ENCODE data around the gene HMG20B. TPM values are rescaled to one million over a fixed set of nuclear protein-coding genes. Genes with fewer than 3 reads are reported as not detected.

The HMG20B gene
- total RNA-seq, 1 donor from 2014 or later: 28.7 TPM

DNA sequence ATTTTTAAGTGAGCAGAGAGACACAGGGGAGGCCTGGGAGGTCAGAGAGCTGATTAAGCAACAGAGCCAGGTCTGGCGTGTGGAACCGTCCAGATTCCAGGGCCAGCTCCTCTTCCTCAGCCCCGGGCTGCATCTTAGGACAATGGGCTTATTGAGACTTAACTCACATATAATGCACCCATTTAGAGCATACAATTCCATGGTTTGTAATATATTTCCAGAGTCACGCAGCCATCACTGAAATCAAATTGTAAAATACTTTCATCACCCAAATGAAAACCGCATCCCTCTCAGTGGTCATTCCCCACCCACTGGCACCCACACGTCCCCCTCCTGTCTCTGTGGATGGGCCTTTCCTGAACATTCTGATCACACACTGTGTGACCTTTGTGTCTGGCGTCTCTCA is 2.1 kb upstream of the HMG20B start:
- Histone ChIP-seq H3K36me3 (ENCODE audit: control insufficient read depth in 3 of 3, insufficient read depth in 3 of 3, low read length in 3 of 3) (no peaks in the 10 kb centered on the region), H3K27me3 (ENCODE audit: control insufficient read depth in 3 of 3, insufficient read depth in 3 of 3, low read length in 3 of 3) (no peaks in the 10 kb centered on the region), H3K9ac (ENCODE audit: low read depth in 1 of 3, low read length in 3 of 3) (no peak overlapping the region), H3K4me1 (ENCODE audit: control insufficient read depth in 3 of 3, insufficient read depth in 3 of 3, low read length in 3 of 3) (peaks cover 5 to 10% (median 7%) of the 10 kb centered on the region in 3 donors), H3K9me3 (ENCODE audit: control insufficient read depth in 3 of 3, low read length in 3 of 3) (no peaks in the 10 kb centered on the region), H3K4me3 (ENCODE audit: low read length in 3 of 3) (no peak overlapping the region), H3K27ac (ENCODE audit: low read depth, low read length) (no peak overlapping the region)

GRCh38 chr19:3572132-3572854 is 451 bp upstream of the HMG20B start:
- Histone ChIP-seq H3K9me3 (ENCODE audit: control insufficient read depth in 3 of 3, low read length in 3 of 3) (no peaks in the 10 kb centered on the region), H3K27me3 (ENCODE audit: control insufficient read depth in 3 of 3, insufficient read depth in 3 of 3, low read length in 3 of 3) (no peaks in the 10 kb centered on the region), H3K36me3 (ENCODE audit: control insufficient read depth in 3 of 3, insufficient read depth in 3 of 3, low read length in 3 of 3) (no peaks in the 10 kb centered on the region), H3K4me3 (ENCODE audit: low read length in 3 of 3) (peak overlapping the region; percentile 72 to 83 (median 82)), H3K9ac (ENCODE audit: low read depth in 1 of 3, low read length in 3 of 3) (peak overlapping the region; percentile 74 to 79 (median 76)), H3K4me1 (ENCODE audit: control insufficient read depth in 3 of 3, insufficient read depth in 3 of 3, low read length in 3 of 3) (peaks cover 15 to 19% (median 17%) of the 10 kb centered on the region in 3 donors), H3K27ac (ENCODE audit: low read depth, low read length) (no peak overlapping the region)

GRCh38 chr19:3573162-3573857 is 566 bp downstream of the HMG20B start:
- peak overlapping the region; percentile 12 for H3K27ac ChIP-seq (ENCODE audit: low read depth, low read length)

DNA sequence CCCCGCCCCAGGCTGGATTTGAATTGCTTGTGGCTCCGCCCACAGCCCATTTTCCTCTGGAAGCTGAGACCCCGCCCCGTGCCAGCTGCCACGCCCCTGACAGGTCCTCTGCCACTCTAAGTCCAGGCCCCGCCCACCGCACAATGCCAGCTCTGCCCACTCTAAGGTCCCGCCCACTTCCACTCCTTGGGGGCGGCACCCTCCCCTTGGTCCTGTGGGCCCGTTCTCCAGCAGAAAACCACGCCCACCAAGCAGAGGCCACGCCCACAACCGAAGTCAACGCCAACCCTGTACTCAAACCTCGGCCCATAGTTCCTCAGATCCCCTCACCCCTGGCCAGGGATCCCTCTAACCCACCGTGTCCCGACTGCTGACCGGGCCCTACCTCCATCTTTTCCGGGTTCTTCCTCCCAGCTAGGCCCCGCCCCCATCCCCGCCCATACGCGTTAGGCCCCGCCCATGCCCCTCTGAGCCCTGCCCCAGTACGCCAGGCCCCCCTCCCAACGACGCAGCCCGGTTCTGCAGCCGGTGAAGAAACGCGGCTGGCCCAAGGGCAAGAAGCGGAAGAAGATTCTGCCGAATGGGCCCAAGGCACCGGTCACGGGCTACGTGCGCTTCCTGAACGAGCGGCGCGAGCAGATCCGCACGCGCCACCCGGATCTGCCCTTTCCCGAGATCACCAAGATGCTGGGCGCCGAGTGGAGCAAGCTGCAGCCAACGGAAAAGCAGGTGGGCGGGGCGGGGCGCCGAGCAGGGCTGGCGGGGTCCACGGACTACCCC is 1.3 kb downstream of the HMG20B start:
- Histone ChIP-seq H3K27ac (ENCODE audit: low read depth, low read length) (no peak overlapping the region), H3K4me3 (ENCODE audit: low read length in 3 of 3) (peak overlapping the region; percentile 72 to 74 (median 74)), H3K9ac (ENCODE audit: low read depth in 1 of 3, low read length in 3 of 3) (no peak overlapping the region), H3K4me1 (ENCODE audit: control insufficient read depth in 3 of 3, insufficient read depth in 3 of 3, low read length in 3 of 3) (peaks cover 15 to 19% (median 17%) of the 10 kb centered on the region in 3 donors), H3K36me3 (ENCODE audit: control insufficient read depth in 3 of 3, insufficient read depth in 3 of 3, low read length in 3 of 3) (no peaks in the 10 kb centered on the region), H3K9me3 (ENCODE audit: control insufficient read depth in 3 of 3, low read length in 3 of 3) (no peaks in the 10 kb centered on the region), H3K27me3 (ENCODE audit: control insufficient read depth in 3 of 3, insufficient read depth in 3 of 3, low read length in 3 of 3) (no peaks in the 10 kb centered on the region)

More at GRCh38 chr19:3573162-3573857, 566 bp downstream of the HMG20B start:
- peaks cover 15 to 19% (median 17%) of the 10 kb centered on the region in 3 donors for H3K4me1 ChIP-seq (ENCODE audit: control insufficient read depth in 3 of 3, insufficient read depth in 3 of 3, low read length in 3 of 3)
- no peaks in the 10 kb centered on the region for H3K36me3 ChIP-seq (ENCODE audit: control insufficient read depth in 3 of 3, insufficient read depth in 3 of 3, low read length in 3 of 3)
- peak overlapping the region; percentile 72 to 74 (median 74) for H3K4me3 ChIP-seq (ENCODE audit: low read length in 3 of 3)
- peak overlapping the region; percentile 72 to 75 (median 72) for H3K9ac ChIP-seq (ENCODE audit: low read depth in 1 of 3, low read length in 3 of 3)
- H3K27me3 ChIP-seq (ENCODE audit: control insufficient read depth in 3 of 3, insufficient read depth in 3 of 3, low read length in 3 of 3): no peaks in the 10 kb centered on the region
- no peaks in the 10 kb centered on the region for H3K9me3 ChIP-seq (ENCODE audit: control insufficient read depth in 3 of 3, low read length in 3 of 3)

DNA sequence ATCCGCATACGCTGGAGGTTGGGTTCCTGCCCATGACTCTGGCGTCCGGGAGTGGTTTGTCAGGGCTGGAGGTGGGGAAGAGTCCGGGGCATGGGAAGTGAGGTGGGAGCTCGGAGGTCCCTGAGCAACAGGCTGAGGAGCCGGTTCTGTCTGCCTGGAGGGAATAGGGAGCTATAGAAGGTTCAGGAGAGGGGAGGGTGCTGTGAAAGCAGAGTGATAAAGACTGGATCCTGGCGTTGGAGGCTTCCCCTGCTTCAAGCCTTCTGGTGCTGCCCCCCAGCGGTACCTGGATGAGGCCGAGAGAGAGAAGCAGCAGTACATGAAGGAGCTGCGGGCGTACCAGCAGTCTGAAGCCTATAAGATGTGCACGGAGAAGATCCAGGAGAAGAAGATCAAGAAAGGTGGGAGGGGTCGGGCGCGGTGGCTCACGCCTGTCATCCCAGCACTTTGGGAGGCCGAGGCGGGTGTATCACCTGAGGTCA is 2.6 kb downstream of the HMG20B start:
- H3K27me3 ChIP-seq (ENCODE audit: control insufficient read depth in 3 of 3, insufficient read depth in 3 of 3, low read length in 3 of 3): no peaks in the 10 kb centered on the region
- no peaks in the 10 kb centered on the region for H3K9me3 ChIP-seq (ENCODE audit: control insufficient read depth in 3 of 3, low read length in 3 of 3)
- no peak overlapping the region for H3K4me3 ChIP-seq (ENCODE audit: low read length in 3 of 3)
- peaks cover 15 to 19% (median 17%) of the 10 kb centered on the region in 3 donors for H3K4me1 ChIP-seq (ENCODE audit: control insufficient read depth in 3 of 3, insufficient read depth in 3 of 3, low read length in 3 of 3)
- H3K27ac ChIP-seq (ENCODE audit: low read depth, low read length): no peak overlapping the region
- no peaks in the 10 kb centered on the region for H3K36me3 ChIP-seq (ENCODE audit: control insufficient read depth in 3 of 3, insufficient read depth in 3 of 3, low read length in 3 of 3)
- H3K9ac ChIP-seq (ENCODE audit: low read depth in 1 of 3, low read length in 3 of 3): no peak overlapping the region

- Histone ChIP-seq H3K4me1 (ENCODE audit: control insufficient read depth in 3 of 3, insufficient read depth in 3 of 3, low read length in 3 of 3) (peaks cover 15 to 19% (median 17%) of the 10 kb centered on the region in 3 donors), H3K9me3 (ENCODE audit: control insufficient read depth in 3 of 3, low read length in 3 of 3) (no peaks in the 10 kb centered on the region), H3K4me3 (ENCODE audit: low read length in 3 of 3) (peak overlapping the region; percentile 45 to 54 (median 48)), H3K27me3 (ENCODE audit: control insufficient read depth in 3 of 3, insufficient read depth in 3 of 3, low read length in 3 of 3) (no peaks in the 10 kb centered on the region), H3K36me3 (ENCODE audit: control insufficient read depth in 3 of 3, insufficient read depth in 3 of 3, low read length in 3 of 3) (no peaks in the 10 kb centered on the region), H3K27ac (ENCODE audit: low read depth, low read length) (no peak overlapping the region), H3K9ac (ENCODE audit: low read depth in 1 of 3, low read length in 3 of 3) (peak overlapping the region in 2 of 3 donors; percentile 43 to 45)
Observed at GRCh38 chr19:3575949-3576673, 3.4 kb downstream of the HMG20B start.

- Histone ChIP-seq H3K4me3 (ENCODE audit: low read length in 3 of 3) (peak overlapping the region; percentile 45 to 54 (median 48)), H3K36me3 (ENCODE audit: control insufficient read depth in 3 of 3, insufficient read depth in 3 of 3, low read length in 3 of 3) (no peaks in the 10 kb centered on the region), H3K4me1 (ENCODE audit: control insufficient read depth in 3 of 3, insufficient read depth in 3 of 3, low read length in 3 of 3) (peaks cover 14 to 19% (median 16%) of the 10 kb centered on the region in 3 donors)
Observed at GRCh38 chr19:3576696-3577443, 4.1 kb downstream of the HMG20B start.

GRCh38 chr19:3577723-3578344 is 5.1 kb downstream of the HMG20B start:
- no peak overlapping the region for H3K4me3 ChIP-seq (ENCODE audit: low read length in 3 of 3)
- H3K4me1 ChIP-seq (ENCODE audit: control insufficient read depth in 3 of 3, insufficient read depth in 3 of 3, low read length in 3 of 3): peaks cover 10 to 14% (median 10%) of the 10 kb centered on the region in 3 donors
- H3K27me3 ChIP-seq (ENCODE audit: control insufficient read depth in 3 of 3, insufficient read depth in 3 of 3, low read length in 3 of 3): no peaks in the 10 kb centered on the region
- H3K9ac ChIP-seq (ENCODE audit: low read depth in 1 of 3, low read length in 3 of 3): no peak overlapping the region
- no peak overlapping the region for H3K27ac ChIP-seq (ENCODE audit: low read depth, low read length)
- H3K36me3 ChIP-seq (ENCODE audit: control insufficient read depth in 3 of 3, insufficient read depth in 3 of 3, low read length in 3 of 3): no peaks in the 10 kb centered on the region
- H3K9me3 ChIP-seq (ENCODE audit: control insufficient read depth in 3 of 3, low read length in 3 of 3): no peaks in the 10 kb centered on the region

More at GRCh38 chr19:3576696-3577443, 4.1 kb downstream of the HMG20B start:
- peak overlapping the region in 2 of 3 donors; percentile 43 to 45 for H3K9ac ChIP-seq (ENCODE audit: low read depth in 1 of 3, low read length in 3 of 3)
- H3K27me3 ChIP-seq (ENCODE audit: control insufficient read depth in 3 of 3, insufficient read depth in 3 of 3, low read length in 3 of 3): no peaks in the 10 kb centered on the region
- no peaks in the 10 kb centered on the region for H3K9me3 ChIP-seq (ENCODE audit: control insufficient read depth in 3 of 3, low read length in 3 of 3)
- no peak overlapping the region for H3K27ac ChIP-seq (ENCODE audit: low read depth, low read length)

Data from skeletal muscle tissue (tissue), 4 donors.